Ovary (tissue), 9 donors: ENCODE results near the gene RAB8A. TPM values are rescaled to one million over a fixed set of nuclear protein-coding genes. Genes with fewer than 3 reads are reported as not detected.

Experiments used
- DNase-seq, 5 donors: peaks; one replicate each; pipeline ENCODE4 v3.0.0-alpha.2; 2019 to 2020
- H3K27ac ChIP-seq, 2 donors: fragments of 200-600 bp; one replicate each; pipeline versions ENCODE4 v1.5.1 to v1.8.0; 2019 to 2022
- H3K27me3 ChIP-seq: fragments of 200-600 bp; one replicate; pipeline ENCODE4 v1.8.0; 2022
- H3K36me3 ChIP-seq: fragments of 200-600 bp; sonication (generic); one replicate; pipeline ENCODE4 v1.5.1; 2019
- H3K4me1 ChIP-seq: one replicate; pipeline ENCODE4 v1.8.1; 2013; ENCODE audit warnings: mild to moderate bottlenecking, moderate library complexity; ENCODE audit not compliant: insufficient read depth
- H3K4me3 ChIP-seq: fragments of 200-600 bp; sonication (generic); one replicate; pipeline ENCODE4 v1.5.1; 2017
- H3K9me3 ChIP-seq, 2 donors: fragments of 200-600 bp in 1 of 2; sonication (generic) in 1 of 2; one replicate each; pipeline versions ENCODE4 v1.5.1 to v1.8.1; 2013 to 2019; ENCODE audit warnings: mild to moderate bottlenecking in 1 of 2, moderate library complexity in 1 of 2
- CTCF ChIP-seq, 3 donors: fragments of 450-650 bp in 2 of 3; fragments of 200-600 bp in 1 of 3; IDR thresholded peaks; one replicate each; pipeline versions ENCODE4 v1.5.1 to v1.8.0; 2016 to 2022; ENCODE audit warnings: antibody characterized with exemption in 3 of 3, mild to moderate bottlenecking in 1 of 3
- EP300 ChIP-seq: sonication (generic); formaldehyde crosslinking; IDR thresholded peaks from one replicate; pipeline ENCODE4 v1.6.1; 2017; ENCODE audit warnings: antibody characterized with exemption
- POLR2A ChIP-seq: fragments of 450-650 bp; IDR thresholded peaks from one replicate; pipeline ENCODE4 v1.6.1; 2017; ENCODE audit warnings: antibody characterized with exemption, mild to moderate bottlenecking, moderate library complexity
- WGBS, 3 donors: extraction: QIAGEN DNeasy Blood & Tissue Kit in 1 of 3; methylation state at CpG; one replicate each; pipeline versions ENCODE4 v1.1.5 to v1.1.7; 2013 to 2017; 5-methylcytosine and 5-hydroxymethylcytosine counted together
- intact Hi-C, 4 donors: fragments of 100-400 bp; cut with DNase I; formaldehyde crosslinking; loops; one replicate each; pipeline versions ENCODE4 v1.11.0 to v1.15.1; 2022 to 2023
- polyA plus RNA-seq, 2 donors: library from polyadenylated mRNA; stranded (reverse); fragments of 200-250 nt in 1 of 2; fragments of 350-450 nt in 1 of 2; fragmentation: Illumina TruSeq in 1 of 2; extraction: RNeasy Lipid Tissue Mini Kit (QIAGEN cat#74804) in 1 of 2; gene quantifications; one replicate each; pipeline ENCODE4 v1.2.3, GENCODE V29; 2013 to 2014
- total RNA-seq, 7 donors: library from RNA; depleted of rRNA in 2 of 7; stranded (reverse); fragments of >200 nt in 2 of 7; fragmentation: NEBNext Ultra II Directional in 3 of 7; extraction: Animal tissue kit (Norgen Biotek cat#: 25700) in 3 of 7; gene quantifications; one replicate each; pipeline versions ENCODE4 v1.1.0 to v1.2.4, GENCODE V29; 2016 to 2023
- donor health status: DM: no; HTN: no; CAD: no; lungs with moderate emphysema.
- donor health status: DM: no; HTN: no; CAD: no.
- donor health status: Bipolar disorder and iron deficiency.
- donor health status: DM: yes; HTN: yes; CAD: no.
- donor health status: DM: no; HTN: no; CAD: no.
- donor health status: DM: yes; HTN: yes; CAD: no.

The RAB8A gene
- total and polyA plus RNA-seq, 9 donors: 17.2 to 114 (median 52.9) TPM

GRCh38 chr19:16157601-16158000 is 45.9 kb downstream of the RAB8A start:
- Histone ChIP-seq H3K27ac (no peak overlapping the region), H3K4me1 (no peaks in the 10 kb centered on the region), H3K4me3 (no peak overlapping the region), H3K27me3 (no peaks in the 10 kb centered on the region), H3K36me3 (no peaks in the 10 kb centered on the region), H3K9me3 (no peaks in the 10 kb centered on the region)
- TF ChIP-seq CTCF (IDR thresholded peaks at IDR 0.05) (no peak), EP300 (no peak), POLR2A (no peak)
- intact Hi-C loops: no loop called here
- DNase-seq: no peak
- WGBS, 3 donors: 78 to 81% (median 79%) methylated on average over 10 of the region's 10 CpGs

- intact Hi-C loops: no loop called here
- WGBS, 3 donors: 80 to 85% (median 84%) methylated on average over 5 of the region's 5 CpGs
- no peaks in the 10 kb centered on the region for H3K36me3 ChIP-seq
- no peak overlapping the region for H3K27ac ChIP-seq
- no peak for TF ChIP-seq CTCF (IDR thresholded peaks at IDR 0.05)
- no peak for TF ChIP-seq POLR2A
- no peak for TF ChIP-seq EP300
- H3K27me3 ChIP-seq: no peaks in the 10 kb centered on the region
- H3K9me3 ChIP-seq: no peaks in the 10 kb centered on the region
- no peaks in the 10 kb centered on the region for H3K4me1 ChIP-seq
- DNase-seq: no peak
- no peak overlapping the region for H3K4me3 ChIP-seq
Observed at GRCh38 chr19:16159655-16160054, 48.0 kb downstream of the RAB8A start.

- intact Hi-C loops: no loop called here
Observed at GRCh38 chr19:16160445-16160942, 48.8 kb downstream of the RAB8A start.

GRCh38 chr19:16160943-16161560 is 49.4 kb downstream of the RAB8A start:
- H3K27me3 ChIP-seq: no peaks in the 10 kb centered on the region
- WGBS, 3 donors: 55 to 62% (median 61%) methylated on average over 14 of the region's 14 CpGs
- no peaks in the 10 kb centered on the region for H3K36me3 ChIP-seq
- TF ChIP-seq POLR2A: no peak
- no peak for TF ChIP-seq EP300
- no peak for TF ChIP-seq CTCF (IDR thresholded peaks at IDR 0.05)
- intact Hi-C loops: no loop called here
- H3K4me3 ChIP-seq: no peak overlapping the region
- DNase-seq: no peak
- no peaks in the 10 kb centered on the region for H3K9me3 ChIP-seq
- H3K4me1 ChIP-seq: no peaks in the 10 kb centered on the region
- H3K27ac ChIP-seq: no peak overlapping the region

More at GRCh38 chr19:16160445-16160942, 48.8 kb downstream of the RAB8A start:
- no peaks in the 10 kb centered on the region for H3K36me3 ChIP-seq
- H3K4me3 ChIP-seq: no peak overlapping the region
- no peaks in the 10 kb centered on the region for H3K9me3 ChIP-seq
- H3K27ac ChIP-seq: no peak overlapping the region
- TF ChIP-seq POLR2A (no peak), EP300 (no peak), CTCF (IDR thresholded peaks at IDR 0.05) (no peak)
- no peaks in the 10 kb centered on the region for H3K4me1 ChIP-seq
- WGBS, 3 donors: 65 to 68% (median 66%) methylated on average over 6 of the region's 6 CpGs
- no peaks in the 10 kb centered on the region for H3K27me3 ChIP-seq
- DNase-seq: no peak
